Measurements from ENCODE around the gene SCYGR7.
"Not testable (repeated sequence)": the region's sequence is repeated elsewhere in the genome, so short reads cannot be mapped to it uniquely, and the experiment has no call there.

Gene SCYGR7

GRCh38 chr2:227739351-227739750 lies 11.2 kb downstream of the SCYGR7 start:
- no peaks in the 10 kb centered on the region; the same call in 1 of the 2 replicates for H3K27me3 ChIP-seq (replicated peaks; ENCODE audit: control insufficient read depth, insufficient read depth, low read length)
- H3K36me3 ChIP-seq (ENCODE audit: control insufficient read depth, insufficient read depth, low read length) = no peaks in the 10 kb centered on the region
- DNase-seq (ENCODE audit: extremely low read depth, insufficient read length) = no peak
- no peak for TF ChIP-seq CTCF (IDR thresholded peaks at IDR 0.05; ENCODE audit: insufficient read depth, low read length, poor library complexity, severe bottlenecking)
- no peak overlapping the region for H3K4me3 ChIP-seq (replicated peaks; ENCODE audit: low read depth, low read length)

- H3K4me3 ChIP-seq (replicated peaks; ENCODE audit: low read depth, low read length); H3K27me3 ChIP-seq (replicated peaks; ENCODE audit: control insufficient read depth, insufficient read depth, low read length); H3K36me3 ChIP-seq (ENCODE audit: control insufficient read depth, insufficient read depth, low read length); DNase-seq (ENCODE audit: extremely low read depth, insufficient read length): not testable (repeated sequence)
- peak; percentile 35 for TF ChIP-seq CTCF (IDR thresholded peaks at IDR 0.05; ENCODE audit: insufficient read depth, low read length, poor library complexity, severe bottlenecking)
Measured at GRCh38 chr2:227740705-227741104, 12.6 kb downstream of the SCYGR7 start.

GRCh38 chr2:227745594-227745993 lies 17.5 kb downstream of the SCYGR7 start, which contains the start of gene SCYGR8:
SCYGR8 (plus strand) TSS chr2:227745894; CDS start chr2:227745894, 0 bp downstream.
- DNase-seq (ENCODE audit: extremely low read depth, insufficient read length) = no peak
- TF ChIP-seq CTCF (IDR thresholded peaks at IDR 0.05; ENCODE audit: insufficient read depth, low read length, poor library complexity, severe bottlenecking) = no peak

GRCh38 chr2:227748079-227748478 lies 19.9 kb downstream of the SCYGR7 start:
- TF ChIP-seq CTCF (IDR thresholded peaks at IDR 0.05; ENCODE audit: insufficient read depth, low read length, poor library complexity, severe bottlenecking) = peak; percentile 60
- H3K36me3 ChIP-seq (ENCODE audit: control insufficient read depth, insufficient read depth, low read length) = no peaks in the 10 kb centered on the region
- H3K4me3 ChIP-seq (replicated peaks; ENCODE audit: low read depth, low read length) = no peak overlapping the region
- H3K27me3 ChIP-seq (replicated peaks; ENCODE audit: control insufficient read depth, insufficient read depth, low read length) = no peaks in the 10 kb centered on the region
- DNase-seq (ENCODE audit: extremely low read depth, insufficient read length) = no peak

More at GRCh38 chr2:227745594-227745993, 17.5 kb downstream of the SCYGR7 start, which contains the start of gene SCYGR8:
- H3K4me3 ChIP-seq (replicated peaks; ENCODE audit: low read depth, low read length) = no peak within 1 kb of the TSS
- no peaks in the 10 kb centered on the region for H3K36me3 ChIP-seq (ENCODE audit: control insufficient read depth, insufficient read depth, low read length)
- H3K27me3 ChIP-seq (replicated peaks; ENCODE audit: control insufficient read depth, insufficient read depth, low read length) = no peaks in the 10 kb centered on the region

- not testable (repeated sequence) for H3K27me3 ChIP-seq (replicated peaks; ENCODE audit: control insufficient read depth, insufficient read depth, low read length); H3K36me3 ChIP-seq (ENCODE audit: control insufficient read depth, insufficient read depth, low read length); DNase-seq (ENCODE audit: extremely low read depth, insufficient read length); H3K4me3 ChIP-seq (replicated peaks; ENCODE audit: low read depth, low read length)
Measured at GRCh38 chr2:227756261-227756660, 28.1 kb downstream of the SCYGR7 start.

GRCh38 chr2:227759411-227760118 lies 31.4 kb downstream of the SCYGR7 start:
- H3K36me3 ChIP-seq (ENCODE audit: control insufficient read depth, insufficient read depth, low read length) = no peaks in the 10 kb centered on the region
- no peak for DNase-seq (ENCODE audit: extremely low read depth, insufficient read length)
- H3K4me3 ChIP-seq (replicated peaks; ENCODE audit: low read depth, low read length) = no peak overlapping the region
- TF ChIP-seq CTCF (IDR thresholded peaks at IDR 0.05; ENCODE audit: insufficient read depth, low read length, poor library complexity, severe bottlenecking) = no peak
- no peaks in the 10 kb centered on the region; the same call in 1 of the 2 replicates for H3K27me3 ChIP-seq (replicated peaks; ENCODE audit: control insufficient read depth, insufficient read depth, low read length)
